ENCODE results near the gene TTC34.
"Not testable (repeated sequence)": the region's sequence is repeated elsewhere in the genome, so short reads cannot be mapped to it uniquely, and the experiment has no call there.

DNA sequence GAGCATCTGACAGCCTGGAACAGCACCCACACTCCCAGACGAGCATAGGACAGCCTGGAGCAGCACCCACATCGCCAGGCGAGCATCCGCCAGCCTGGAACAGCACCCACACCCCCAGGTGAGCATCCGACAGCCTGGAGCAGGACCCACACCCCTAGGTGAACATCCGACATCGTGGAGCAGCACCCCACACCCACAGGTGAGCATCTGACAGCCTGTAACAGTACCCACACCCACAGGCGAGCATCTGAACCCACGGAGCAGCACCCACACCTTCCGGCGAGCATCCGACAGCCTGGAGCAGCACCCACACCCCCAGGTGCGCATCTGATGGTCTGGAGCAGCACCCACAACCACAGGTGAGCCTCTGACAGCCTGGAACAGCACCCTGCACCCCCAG lies 44.0 kb downstream of the TTC34 start:
- not testable (repeated sequence) for TF ChIP-seq EZH2 (IDR thresholded peaks at IDR 0.05; ENCODE audit: low read length)
- TF ChIP-seq, protein P1, sequence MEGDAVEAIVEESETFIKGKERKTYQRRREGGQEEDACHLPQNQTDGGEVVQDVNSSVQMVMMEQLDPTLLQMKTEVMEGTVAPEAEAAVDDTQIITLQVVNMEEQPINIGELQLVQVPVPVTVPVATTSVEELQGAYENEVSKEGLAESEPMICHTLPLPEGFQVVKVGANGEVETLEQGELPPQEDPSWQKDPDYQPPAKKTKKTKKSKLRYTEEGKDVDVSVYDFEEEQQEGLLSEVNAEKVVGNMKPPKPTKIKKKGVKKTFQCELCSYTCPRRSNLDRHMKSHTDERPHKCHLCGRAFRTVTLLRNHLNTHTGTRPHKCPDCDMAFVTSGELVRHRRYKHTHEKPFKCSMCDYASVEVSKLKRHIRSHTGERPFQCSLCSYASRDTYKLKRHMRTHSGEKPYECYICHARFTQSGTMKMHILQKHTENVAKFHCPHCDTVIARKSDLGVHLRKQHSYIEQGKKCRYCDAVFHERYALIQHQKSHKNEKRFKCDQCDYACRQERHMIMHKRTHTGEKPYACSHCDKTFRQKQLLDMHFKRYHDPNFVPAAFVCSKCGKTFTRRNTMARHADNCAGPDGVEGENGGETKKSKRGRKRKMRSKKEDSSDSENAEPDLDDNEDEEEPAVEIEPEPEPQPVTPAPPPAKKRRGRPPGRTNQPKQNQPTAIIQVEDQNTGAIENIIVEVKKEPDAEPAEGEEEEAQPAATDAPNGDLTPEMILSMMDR (optimal IDR thresholded peaks at IDR 0.05 in 1 of 3, IDR thresholded peaks at IDR 0.05 in 1 of 3, conservative IDR thresholded peaks at IDR 0.05 in 1 of 3; ENCODE audit: extremely low read depth in 1 of 3, insufficient read depth in 2 of 3, low read length in 3 of 3), result not testable (repeated sequence)
